T-helper 1 cell (primary cell): ENCODE measurements around the gene FKBP1A.
"Not testable (repeated sequence)": the region's sequence is repeated elsewhere in the genome, so short reads cannot be mapped to it uniquely, and the experiment has no call there.

Experiments used
- DNase-seq, 5 donors: peaks; one replicate each; pipeline ENCODE4 v3.0.0-alpha.2; 2012 to 2020

The FKBP1A gene

DNA sequence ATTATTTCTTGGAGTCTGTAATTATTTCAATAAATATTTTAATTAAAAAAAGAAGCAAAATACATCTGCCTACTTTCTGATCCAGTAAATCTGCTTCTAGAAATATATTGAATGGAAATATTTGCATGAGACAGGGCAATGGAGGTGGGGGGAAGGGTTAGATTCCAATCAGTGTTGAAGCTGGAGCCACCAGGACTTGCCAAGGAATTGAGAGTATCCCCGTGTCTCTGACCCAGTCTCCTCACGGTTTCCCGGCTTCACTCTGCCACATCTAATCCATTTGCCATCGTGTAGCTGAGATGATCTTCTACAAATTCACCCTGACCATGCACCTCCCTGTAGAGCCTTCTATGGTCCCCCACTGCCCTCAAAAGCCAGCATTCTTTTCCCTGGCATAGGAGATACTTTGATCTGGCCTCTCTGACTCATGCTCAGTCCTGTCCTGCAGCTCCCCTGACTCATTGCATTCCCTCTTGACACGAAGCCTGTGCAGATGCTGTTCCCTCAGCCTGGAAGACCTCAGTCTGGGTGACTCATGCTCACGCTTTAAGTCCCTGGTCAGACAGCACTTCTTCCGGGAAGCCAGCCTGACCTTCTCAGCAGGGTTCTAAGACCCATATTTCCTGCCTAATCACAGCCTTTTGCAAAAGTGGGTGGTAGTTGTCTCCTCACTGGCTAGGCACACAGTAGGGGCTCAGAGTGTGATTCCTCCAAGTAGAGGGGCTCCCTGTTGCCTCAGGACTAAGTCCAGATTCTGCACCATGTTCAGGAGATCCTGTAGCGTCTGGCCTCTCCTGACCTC, 23.0 kb upstream of the FKBP1A start:
- peak in 1 of 5 donors; percentile 29 for DNase-seq

DNA sequence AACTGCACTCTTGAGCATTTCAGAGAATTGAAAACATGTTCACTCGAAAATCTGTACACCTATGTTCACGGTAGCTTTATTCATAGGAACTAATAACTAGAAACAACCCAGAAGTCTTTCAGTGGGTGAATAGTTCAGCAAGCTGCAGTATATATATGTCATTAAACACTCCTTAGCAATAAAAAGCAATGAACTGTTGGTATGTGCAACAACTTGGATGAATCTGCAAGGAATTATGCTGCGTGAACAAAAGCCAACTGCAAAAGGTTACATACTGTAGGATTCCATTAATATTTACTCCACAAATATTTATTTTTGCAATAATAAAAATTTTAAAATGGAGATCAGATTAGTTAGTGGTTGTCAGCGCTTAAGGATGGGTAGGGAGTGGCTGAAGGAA, 22.1 kb upstream of the FKBP1A start:
- no peak for DNase-seq

- DNase-seq, result no peak
Measured at GRCh38 chr20:1405801-1406200, 12.9 kb upstream of the FKBP1A start.

- DNase-seq, result no peak
Measured at GRCh38 chr20:1403624-1404023, 10.8 kb upstream of the FKBP1A start.

- no peak for DNase-seq
Measured at GRCh38 chr20:1402149-1402548, 9.3 kb upstream of the FKBP1A start.

GRCh38 chr20:1401451-1401907, 8.6 kb upstream of the FKBP1A start:
- no peak for DNase-seq

GRCh38 chr20:1399678-1400366, 7.0 kb upstream of the FKBP1A start:
- DNase-seq, result not testable (repeated sequence)

- DNase-seq, result not testable (repeated sequence)
Measured at GRCh38 chr20:1398185-1398584, 5.3 kb upstream of the FKBP1A start.

GRCh38 chr20:1397710-1398109, 4.9 kb upstream of the FKBP1A start:
- no peak for DNase-seq

- no peak for DNase-seq
Measured at GRCh38 chr20:1396702-1397101, 3.8 kb upstream of the FKBP1A start.

DNA sequence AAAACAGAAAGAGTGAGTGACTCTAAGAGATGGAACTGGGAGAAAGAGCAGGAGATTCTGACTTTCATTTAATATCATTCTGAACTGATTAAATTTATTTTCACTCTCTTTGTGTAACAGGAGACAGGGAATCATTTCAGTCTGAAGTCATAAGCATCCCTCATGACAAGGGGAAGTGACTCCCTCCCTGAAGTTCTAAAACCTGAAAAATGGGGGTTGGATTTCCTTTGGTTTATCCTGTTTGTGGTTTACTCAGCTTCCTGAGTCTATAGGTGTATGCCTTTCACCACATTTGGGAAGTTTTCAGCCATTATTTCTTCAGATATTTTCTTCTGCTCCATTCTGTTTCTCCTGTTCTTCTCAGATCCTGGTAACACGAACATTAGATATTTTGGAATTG, 3.4 kb upstream of the FKBP1A start:
- no peak for DNase-seq

GRCh38 chr20:1394686-1395085, 1.8 kb upstream of the FKBP1A start:
- no peak for DNase-seq

DNA sequence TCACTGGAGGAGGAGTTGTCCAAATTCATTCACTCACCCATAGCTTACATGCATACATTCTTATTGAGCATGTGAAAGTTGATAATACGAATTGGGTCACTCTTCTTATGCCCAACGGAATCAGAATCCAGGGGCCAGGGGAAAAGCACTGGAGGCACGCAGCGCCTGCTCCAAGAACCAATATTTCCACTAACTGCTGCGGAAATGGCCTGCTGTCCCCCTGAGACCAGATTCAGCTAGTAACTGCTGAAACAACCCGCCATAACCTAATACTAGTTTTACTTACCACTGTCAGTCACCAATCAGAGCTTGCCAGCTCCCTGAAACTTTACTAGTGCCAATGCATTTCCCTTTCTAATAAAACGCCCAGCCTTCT, 641 bp upstream of the FKBP1A start:
- DNase-seq, result no peak

GRCh38 chr20:1392443-1392692, 486 bp downstream of the FKBP1A start:
- DNase-seq, result no peak

DNA sequence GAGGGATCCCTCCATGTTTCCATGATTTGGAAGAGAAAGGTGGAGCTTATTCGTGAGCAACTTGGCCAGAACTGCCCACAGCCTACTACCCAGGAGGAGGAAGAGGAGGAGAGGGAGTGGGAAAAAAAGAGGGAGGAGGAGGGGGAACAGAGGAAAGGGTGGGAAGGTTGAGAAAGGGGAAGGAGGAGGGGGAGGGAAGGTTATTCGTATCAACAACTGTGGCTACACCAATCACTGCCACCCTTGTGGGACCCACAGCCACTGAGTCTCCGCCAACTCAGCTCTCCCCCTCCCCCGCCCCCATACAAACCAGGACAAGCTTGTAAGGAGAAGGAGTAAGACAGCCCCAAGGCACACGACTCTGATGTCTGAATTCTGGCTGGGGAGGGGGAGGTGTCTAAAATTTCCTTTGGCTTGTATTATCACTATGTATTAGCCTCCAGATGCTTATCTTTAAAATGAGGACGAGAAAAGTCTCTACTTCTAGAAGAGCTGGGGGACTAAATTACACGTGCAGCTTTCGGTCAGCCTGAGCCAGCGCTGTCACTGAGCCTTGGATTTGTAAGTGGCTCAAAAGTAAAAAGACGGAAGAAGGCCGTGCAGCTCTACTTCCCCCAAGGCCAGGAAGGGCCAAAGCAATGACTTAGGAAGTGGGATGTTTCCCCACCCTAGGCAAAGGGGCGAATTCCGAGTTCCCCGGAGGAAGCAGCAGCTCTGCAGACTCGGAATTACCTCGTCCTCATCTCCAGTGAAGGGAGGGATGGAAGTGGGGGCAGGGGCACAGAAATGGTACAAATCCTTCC, 1.0 kb downstream of the FKBP1A start:
- peak in 1 of 5 donors; percentile 29 for DNase-seq

DNA sequence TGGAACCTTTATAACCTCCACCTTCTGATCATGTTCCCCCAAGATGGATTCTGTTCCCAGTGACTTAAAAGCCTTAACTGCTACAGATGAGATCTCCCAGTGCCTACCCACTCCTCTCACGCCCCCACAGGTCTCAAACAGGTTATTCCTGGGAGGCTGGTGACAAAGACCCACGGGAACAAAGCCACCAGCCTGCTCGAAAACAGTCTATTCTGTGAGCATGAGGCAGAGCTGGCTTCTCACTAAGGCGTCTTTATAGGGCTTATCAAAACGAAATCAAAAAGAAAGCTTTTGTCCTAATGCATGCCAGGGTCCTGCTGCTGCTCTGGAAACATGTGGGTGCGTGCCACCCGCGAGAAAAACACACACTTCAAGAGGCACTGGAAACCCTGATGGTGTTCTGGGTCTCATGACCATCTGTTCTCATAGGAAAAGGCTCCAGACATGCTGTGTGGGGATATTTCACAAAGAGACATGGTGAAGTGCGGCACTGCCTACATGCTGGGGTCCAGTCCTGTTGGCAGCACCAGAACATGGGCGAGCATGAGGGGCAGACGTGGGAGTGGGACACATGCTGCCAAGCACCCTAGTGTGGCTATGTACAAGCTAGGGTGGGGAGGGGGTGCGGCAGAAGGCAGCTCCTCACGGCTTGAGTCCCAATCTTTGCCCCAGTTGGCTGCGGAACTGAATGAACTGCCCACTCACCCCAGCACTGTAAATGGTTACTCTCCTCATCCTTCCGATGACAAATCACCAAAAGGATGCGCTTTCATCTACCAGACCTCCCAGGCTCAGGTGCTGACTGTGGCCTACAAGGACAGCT, 2.1 kb downstream of the FKBP1A start:
- DNase-seq, result peak in 1 of 5 donors; percentile 30

DNA sequence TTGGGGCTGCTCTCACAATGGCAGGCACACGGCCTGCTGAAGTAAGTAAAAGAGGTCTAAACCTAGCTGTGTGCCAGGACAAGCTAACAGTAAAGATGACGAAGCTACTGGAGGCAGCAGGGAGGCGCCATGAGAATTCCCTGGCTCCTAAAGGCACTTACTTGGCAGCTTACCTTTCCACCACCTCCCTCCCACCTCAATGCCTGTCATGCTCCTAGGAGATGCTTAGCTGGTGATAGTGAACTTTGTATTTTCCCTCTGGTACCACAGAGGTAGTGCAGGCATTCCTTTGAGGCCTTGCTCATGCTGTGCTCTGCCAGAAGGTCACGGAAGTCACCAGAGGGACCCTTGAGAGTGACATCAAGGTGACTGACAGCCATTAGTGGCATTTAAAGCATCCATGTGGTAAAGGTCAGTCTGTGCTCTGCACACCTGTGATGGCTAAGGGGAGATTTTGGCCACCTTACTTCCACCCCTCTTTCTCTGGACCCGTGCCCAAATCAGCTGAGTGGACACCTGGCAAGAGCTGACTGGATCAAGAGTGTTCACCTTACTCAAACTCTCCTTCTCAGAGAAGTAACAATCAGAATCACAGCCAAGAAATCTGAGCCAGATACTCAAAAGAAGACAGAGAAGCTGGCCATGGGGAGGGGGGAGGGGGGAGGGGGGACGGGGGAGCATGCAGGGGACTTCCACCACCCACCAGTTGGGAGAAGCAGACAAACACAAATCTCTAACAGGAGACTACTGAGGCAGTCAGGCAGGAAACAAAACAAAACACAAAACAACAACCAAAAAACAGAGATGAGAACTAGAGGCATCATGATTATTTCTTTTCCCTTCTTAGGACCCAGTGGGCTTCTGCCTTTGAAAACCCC, 2.9 kb downstream of the FKBP1A start:
- no peak for DNase-seq

GRCh38 chr20:1388741-1389483, 3.9 kb downstream of the FKBP1A start:
- DNase-seq, result peak in 1 of 5 donors; percentile 43

DNA sequence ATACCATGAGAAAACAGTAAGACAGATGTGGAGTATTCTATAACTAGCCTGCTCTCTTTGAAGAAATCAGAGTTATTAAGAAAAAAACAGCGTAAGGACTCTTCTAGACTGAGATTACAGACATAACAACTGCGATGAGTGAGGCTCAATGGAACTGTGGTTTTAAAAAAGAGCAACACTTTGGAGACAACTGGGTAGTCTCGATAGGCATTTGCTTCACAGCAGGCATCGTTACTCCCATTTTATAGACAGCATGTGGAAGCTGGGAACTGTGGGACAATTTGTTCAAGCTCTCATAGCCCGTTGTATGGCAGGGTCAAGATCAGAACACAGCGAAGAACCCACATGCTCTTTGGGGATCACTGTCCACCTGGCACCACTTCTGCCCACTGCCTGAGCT, 4.6 kb downstream of the FKBP1A start:
- DNase-seq, result no peak

- no peak for DNase-seq
Measured at GRCh38 chr20:1386323-1386722, 6.5 kb downstream of the FKBP1A start.
